T-helper 17 cell (primary cell): ENCODE measurements around the gene CTNNBIP1. TPM values are rescaled to one million over a fixed set of nuclear protein-coding genes. Genes with fewer than 3 reads are reported as not detected.
A peak's percentile ranks its signal among the peaks of the same experiment; 100 is the strongest.
"Not testable (repeated sequence)": the region's sequence is repeated elsewhere in the genome, so short reads cannot be mapped to it uniquely, and the experiment has no call there.

Experiments used
- ATAC-seq: fragments of 150-1000 bp; cut with Tn5 transposase; 2 replicates; pipeline ENCODE4 v1.10.0; 2021; ENCODE audit warnings: mild to moderate bottlenecking, moderate library complexity
- DNase-seq, 3 donors: peaks; one replicate each; pipeline versions ENCODE4 v3.0.0 to v3.0.0-alpha.2; 2020 to 2021
- H3K9me3 ChIP-seq: one replicate; pipeline ENCODE4 v1.7.0; 2013; ENCODE audit warnings: low read length, mild to moderate bottlenecking; ENCODE audit not compliant: control insufficient read depth, poor library complexity, severe bottlenecking
- H3K27ac Mint-ChIP-seq: one replicate; pipeline ENCODE4 v1.8.0; 2022; ENCODE audit warnings: mild to moderate bottlenecking, moderate library complexity, mixed read lengths
- H3K27me3 Mint-ChIP-seq: one replicate; pipeline ENCODE4 v1.8.0; 2022; ENCODE audit warnings: mixed read lengths
- H3K36me3 Mint-ChIP-seq: one replicate; pipeline ENCODE4 v1.8.0; 2022; ENCODE audit warnings: low read depth, mixed read lengths
- H3K4me1 Mint-ChIP-seq: one replicate; pipeline ENCODE4 v1.8.0; 2022; ENCODE audit warnings: mild to moderate bottlenecking, mixed read lengths
- H3K4me3 Mint-ChIP-seq: one replicate; pipeline ENCODE4 v1.8.0; 2022; ENCODE audit warnings: mild to moderate bottlenecking, moderate library complexity, mixed read lengths
- total RNA-seq, 4 donors: library from RNA in 2 of 4; stranded (reverse) in 2 of 4; gene quantifications; one replicate each; pipeline ENCODE4 v1.2.3 and lab custom pipeline; 2022 to 2026

CTNNBIP1 gene, protein sequence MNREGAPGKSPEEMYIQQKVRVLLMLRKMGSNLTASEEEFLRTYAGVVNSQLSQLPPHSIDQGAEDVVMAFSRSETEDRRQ
- total RNA-seq (10 to 100 TPM in 1 of 2 donors, 1 to 10 TPM in 1; 9.2 to 10.5 TPM), total RNA-seq (lab: John Stamatoyannopoulos, UW) (7.8 to 8.9 reads per million in 2 donors)

DNA sequence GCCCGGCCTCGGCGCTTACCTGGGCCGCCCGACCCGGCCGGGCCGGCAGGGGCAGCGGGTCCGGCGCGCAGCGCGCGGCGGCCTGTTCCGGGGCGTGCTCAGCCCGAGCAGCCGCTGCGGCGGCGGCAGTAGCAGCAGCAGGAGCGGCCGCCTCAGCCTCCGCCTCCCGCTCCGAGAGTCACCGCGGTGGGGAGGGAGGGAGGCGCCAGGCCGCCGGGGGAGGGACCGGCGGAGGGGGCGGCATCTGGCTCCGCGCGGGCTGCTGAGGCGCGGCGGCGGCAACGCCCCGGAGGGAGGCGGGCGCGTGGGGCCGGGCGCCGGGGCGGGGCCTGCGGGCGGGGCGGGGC lies at the start of gene CTNNBIP1:
TSS of gene CTNNBIP1 (minus strand) at position 194 of the 347 bp plus-strand sequence. CDS start 38,205 bp downstream, outside the sequence.
- no peaks in the 10 kb centered on the region for H3K9me3 ChIP-seq
- Mint-ChIP-seq H3K27ac (peak within 1 kb of the TSS; percentile 93), H3K27me3 (no peaks in the 10 kb centered on the region), H3K4me3 (peak within 1 kb of the TSS; percentile 99), H3K36me3 (no peaks in the 10 kb centered on the region), H3K4me1 (peaks cover 32% of the 10 kb centered on the region)
- ATAC-seq (peak; percentile 80), DNase-seq (no peak)

DNA sequence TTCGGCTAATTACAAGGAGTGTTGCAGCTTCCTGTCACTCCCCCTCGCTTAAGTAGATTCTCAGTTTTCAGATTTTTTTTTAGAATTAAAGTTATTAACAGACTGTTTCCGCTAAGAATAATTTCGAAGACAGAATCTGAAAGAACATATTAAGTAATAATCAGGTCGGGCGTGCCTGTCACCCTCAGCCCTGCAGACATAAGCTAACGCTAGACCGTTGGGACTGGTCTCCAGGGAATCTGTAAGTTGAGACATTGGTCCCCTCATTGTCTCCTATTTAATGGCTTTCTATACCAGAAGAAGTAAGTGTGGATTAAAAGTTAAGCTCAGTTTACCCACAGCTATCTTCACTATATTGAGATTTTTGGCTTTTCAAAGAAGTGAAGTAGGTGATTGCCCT lies 47.7 kb upstream of the CTNNBIP1 start:
- Mint-ChIP-seq H3K36me3 (no peaks in the 10 kb centered on the region), H3K4me1 (peaks cover 2% of the 10 kb centered on the region), H3K27ac (no peak overlapping the region), H3K4me3 (no peak overlapping the region), H3K27me3 (no peaks in the 10 kb centered on the region)
- DNase-seq: no peak
- ATAC-seq: no peak
- no peaks in the 10 kb centered on the region for H3K9me3 ChIP-seq

DNA sequence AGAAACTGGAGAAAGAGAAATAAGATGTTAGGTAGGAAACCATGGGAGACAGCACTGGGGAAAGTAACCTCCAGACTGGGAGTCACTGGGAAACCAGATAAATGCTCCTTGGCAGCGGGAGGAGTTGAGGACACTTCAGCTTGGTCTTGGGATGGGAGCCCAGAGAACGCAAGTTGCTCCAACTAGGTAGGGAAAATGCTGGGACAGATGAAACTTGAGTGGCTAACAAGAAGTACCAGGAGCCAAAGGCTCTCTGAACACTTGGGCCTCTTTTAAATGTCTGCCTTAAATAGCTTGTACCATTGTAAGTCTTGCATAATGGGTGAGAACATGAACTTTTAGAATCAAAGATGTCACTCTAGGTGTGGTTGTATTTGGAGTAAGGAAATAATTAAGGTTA lies 36.2 kb upstream of the CTNNBIP1 start:
- no peaks in the 10 kb centered on the region for H3K9me3 ChIP-seq
- peaks cover 30% of the 10 kb centered on the region for H3K4me1 Mint-ChIP-seq
- no peak overlapping the region for H3K4me3 Mint-ChIP-seq
- no peak for DNase-seq
- ATAC-seq: no peak
- H3K27me3 Mint-ChIP-seq: no peaks in the 10 kb centered on the region
- H3K27ac Mint-ChIP-seq: peak overlapping the region; percentile 16
- H3K36me3 Mint-ChIP-seq: peaks cover 4% of the 10 kb centered on the region

DNA sequence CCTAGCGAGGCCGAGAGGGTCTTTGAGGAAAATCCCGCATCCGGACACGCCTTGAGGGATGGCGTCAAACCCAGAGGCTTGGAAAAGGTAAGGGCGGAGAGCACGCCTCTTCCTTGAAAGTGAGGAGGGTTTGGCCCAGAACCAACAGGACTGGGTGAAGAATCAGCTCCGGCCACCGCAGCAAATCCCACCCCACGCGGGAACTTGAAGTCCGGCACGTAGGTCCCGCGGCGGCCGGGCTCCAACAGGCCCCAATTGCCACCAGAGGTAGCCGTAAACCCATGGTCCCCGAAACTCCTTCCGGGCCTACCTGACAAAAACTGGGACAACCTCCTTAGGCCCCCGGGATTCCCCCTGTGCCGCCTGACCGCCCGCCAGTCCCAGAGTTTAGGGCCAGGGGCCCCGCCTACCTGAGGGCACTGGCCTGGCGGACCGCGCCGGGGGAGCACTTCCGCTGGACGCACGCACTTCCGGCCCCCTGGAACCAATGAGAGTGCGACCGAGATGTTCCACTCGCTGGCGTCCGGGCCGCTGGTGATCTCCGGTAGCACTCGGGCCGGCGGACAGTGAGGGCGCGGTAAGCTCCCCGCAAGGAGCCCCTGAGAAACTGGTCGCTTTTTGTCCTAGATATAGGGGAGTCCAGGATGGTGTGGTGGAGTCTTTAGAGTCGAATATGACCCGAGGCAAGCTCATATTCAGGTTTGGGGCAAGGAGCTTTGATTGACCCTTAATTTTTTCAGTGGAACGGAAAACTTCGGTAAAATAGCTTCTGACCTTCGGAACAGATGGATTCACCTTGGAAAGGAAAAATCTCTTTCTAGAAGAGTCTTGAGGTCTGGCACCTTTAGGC lies 33.1 kb upstream of the CTNNBIP1 start, which contains the start of the genes LZIC and NMNAT1:
TSS of gene LZIC (minus strand) at position 453 of the 850 bp plus-strand sequence. CDS start 6,772 bp downstream, outside the sequence.
TSS of gene NMNAT1 (plus strand) at position 537 of the 850 bp plus-strand sequence. CDS start 28,599 bp downstream, outside the sequence.
- H3K36me3 Mint-ChIP-seq: peaks cover 4% of the 10 kb centered on the region
- DNase-seq (peak; percentile 74 to 78 (median 76)), ATAC-seq (peak; percentile 96)
- no peaks in the 10 kb centered on the region for H3K27me3 Mint-ChIP-seq
- H3K4me3 Mint-ChIP-seq: peak within 1 kb of the TSS; percentile 97
- peaks cover 23% of the 10 kb centered on the region for H3K4me1 Mint-ChIP-seq
- H3K27ac Mint-ChIP-seq: peak within 1 kb of the TSS; percentile 95
- no peaks in the 10 kb centered on the region for H3K9me3 ChIP-seq

DNA sequence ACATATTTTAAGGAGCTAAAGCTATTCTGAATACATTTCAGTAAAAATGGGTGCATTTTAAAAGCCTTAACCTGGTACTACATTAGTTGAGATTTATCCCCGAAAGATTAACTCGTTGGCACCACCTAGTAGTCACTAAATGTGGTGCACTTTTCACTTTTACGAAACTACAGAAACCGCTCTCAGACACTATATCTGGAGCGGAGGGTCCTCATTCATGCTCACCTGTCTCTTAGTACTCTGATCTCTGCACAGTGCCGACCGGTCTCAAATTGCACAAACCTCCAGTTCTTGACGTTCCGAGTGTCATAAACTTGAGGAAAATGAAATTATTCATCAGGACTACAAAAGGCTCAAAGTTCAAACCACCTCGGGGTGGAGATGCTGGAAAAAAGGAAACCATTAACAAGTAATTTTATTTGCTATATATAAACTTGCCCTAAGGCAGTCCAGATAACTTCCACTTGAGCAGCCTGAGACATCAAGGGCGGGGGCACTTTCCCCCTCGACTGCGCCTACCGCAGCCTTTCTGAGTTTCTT lies 32.4 kb upstream of the CTNNBIP1 start:
- ATAC-seq (peak; percentile 54), DNase-seq (no peak)
- peak overlapping the region; percentile 95 for H3K27ac Mint-ChIP-seq
- H3K36me3 Mint-ChIP-seq: no peaks in the 10 kb centered on the region
- H3K9me3 ChIP-seq: no peaks in the 10 kb centered on the region
- no peaks in the 10 kb centered on the region for H3K27me3 Mint-ChIP-seq
- peak overlapping the region; percentile 97 for H3K4me3 Mint-ChIP-seq
- peaks cover 17% of the 10 kb centered on the region for H3K4me1 Mint-ChIP-seq

DNA sequence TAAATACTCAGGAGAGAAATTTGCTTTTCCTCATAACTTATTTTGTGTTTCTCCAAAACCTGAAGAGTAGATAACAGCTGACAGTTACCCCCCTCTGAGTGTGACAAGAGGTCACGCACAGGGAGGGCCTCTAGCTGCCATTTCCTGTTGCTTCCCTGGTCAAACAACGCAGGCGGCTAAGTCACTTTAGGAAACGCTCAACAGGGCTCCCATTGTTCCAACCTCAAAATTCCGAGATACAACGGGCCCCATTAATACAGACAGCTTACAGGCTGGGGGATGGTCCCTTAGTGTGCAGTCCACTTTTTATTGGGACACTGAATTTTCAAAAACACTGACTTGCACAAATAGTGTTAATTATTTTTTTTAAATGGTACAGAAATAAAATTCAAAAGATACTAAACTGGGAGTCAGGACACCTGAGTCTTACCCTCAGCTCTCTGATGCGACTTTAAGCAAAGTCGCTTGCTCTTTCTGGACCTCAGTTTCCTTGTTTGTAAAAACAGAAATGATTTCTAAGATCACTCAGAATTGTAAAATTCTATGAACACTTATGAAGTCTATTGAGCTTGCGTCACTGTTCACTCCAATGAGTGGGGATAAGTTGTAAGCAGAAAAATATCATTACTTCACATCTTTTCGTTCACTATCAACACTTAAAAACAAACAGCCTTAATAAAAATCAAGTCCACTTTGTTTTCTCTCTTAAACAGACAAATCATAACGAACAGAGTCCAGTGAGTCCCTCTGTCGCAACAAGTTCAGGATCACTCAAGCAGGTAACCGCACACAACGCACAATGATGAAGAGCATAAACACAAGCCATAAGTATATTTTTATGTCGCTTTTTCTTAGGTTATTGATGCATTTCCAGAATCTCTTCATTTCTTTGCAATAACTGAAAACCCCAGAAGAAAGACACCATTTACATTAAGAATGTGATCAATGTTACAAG lies 19.6 kb upstream of the CTNNBIP1 start:
- Mint-ChIP-seq H3K27ac (no peak overlapping the region), H3K36me3 (peaks cover 4% of the 10 kb centered on the region), H3K4me3 (no peak overlapping the region), H3K4me1 (peaks cover 3% of the 10 kb centered on the region), H3K27me3 (no peaks in the 10 kb centered on the region)
- DNase-seq (no peak), ATAC-seq (no peak)
- no peaks in the 10 kb centered on the region for H3K9me3 ChIP-seq

DNA sequence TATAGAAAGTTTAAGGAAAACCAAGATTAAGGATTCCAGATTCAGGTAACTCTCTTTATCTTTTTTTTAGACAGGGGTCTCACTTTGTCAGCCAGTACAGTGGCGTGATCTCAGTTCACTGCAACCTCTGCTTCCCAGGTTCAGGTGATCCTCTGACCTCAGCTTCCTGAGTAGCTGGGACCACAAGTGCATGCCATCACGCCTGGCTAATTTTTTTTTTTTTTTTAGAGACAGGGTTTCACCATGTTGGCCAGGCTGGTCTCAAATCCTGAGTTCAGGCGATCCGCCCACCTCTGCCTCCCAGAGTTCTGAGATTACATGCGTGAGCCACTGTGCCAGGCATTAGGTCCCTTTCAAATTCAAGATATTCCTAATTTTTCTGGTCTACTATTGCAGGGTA lies 17.2 kb upstream of the CTNNBIP1 start:
- H3K36me3 Mint-ChIP-seq: peaks cover 4% of the 10 kb centered on the region
- DNase-seq (no peak), ATAC-seq (no peak)
- H3K4me1 Mint-ChIP-seq: peaks cover 3% of the 10 kb centered on the region
- no peaks in the 10 kb centered on the region for H3K9me3 ChIP-seq
- no peaks in the 10 kb centered on the region for H3K27me3 Mint-ChIP-seq
- no peak overlapping the region for H3K4me3 Mint-ChIP-seq
- H3K27ac Mint-ChIP-seq: peak overlapping the region; percentile 19

DNA sequence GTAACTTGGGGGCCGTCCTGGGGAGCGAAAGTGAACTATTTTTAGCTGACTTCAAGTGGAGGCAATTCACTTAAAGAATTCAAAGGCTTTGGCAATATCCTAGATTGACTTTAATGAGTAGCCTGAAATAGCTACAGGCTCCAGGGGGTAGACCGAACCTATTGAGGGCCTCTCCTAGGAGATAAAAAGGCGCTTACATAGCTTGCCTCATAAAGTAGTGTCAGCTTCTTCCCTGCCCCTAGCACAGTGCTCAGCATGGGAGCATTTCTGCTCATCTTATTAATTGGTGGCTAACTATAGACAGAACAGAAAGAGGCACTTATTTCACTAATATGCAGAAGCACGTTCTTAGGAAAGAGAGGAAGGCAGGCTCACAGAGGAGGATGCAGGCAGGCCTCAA lies 12.3 kb upstream of the CTNNBIP1 start:
- no peak for ATAC-seq
- H3K36me3 Mint-ChIP-seq: no peaks in the 10 kb centered on the region
- no peak overlapping the region for H3K27ac Mint-ChIP-seq
- H3K4me1 Mint-ChIP-seq: peaks cover 5% of the 10 kb centered on the region
- H3K27me3 Mint-ChIP-seq: no peaks in the 10 kb centered on the region
- H3K9me3 ChIP-seq: no peaks in the 10 kb centered on the region
- DNase-seq: no peak
- no peak overlapping the region for H3K4me3 Mint-ChIP-seq

DNA sequence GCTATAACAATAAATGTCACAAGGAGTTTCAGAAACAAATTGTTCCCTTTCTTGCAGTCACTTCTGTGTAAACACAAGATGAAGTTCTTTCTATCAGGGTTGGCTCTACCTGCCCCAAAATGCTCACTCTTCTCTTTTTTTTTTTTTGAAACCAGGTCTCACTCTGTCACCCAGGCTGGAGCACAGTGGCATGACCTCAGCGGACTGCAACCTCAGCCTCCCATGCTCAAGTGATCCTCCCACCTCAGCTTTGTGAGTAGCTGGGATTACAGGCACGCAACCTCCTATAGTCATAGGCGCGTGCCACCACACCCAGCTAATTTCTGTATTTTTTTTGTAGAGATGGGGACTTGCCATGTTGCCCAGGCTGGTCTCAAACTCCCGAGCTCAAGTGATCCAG lies 10.5 kb upstream of the CTNNBIP1 start:
- peaks cover 3% of the 10 kb centered on the region for H3K4me1 Mint-ChIP-seq
- no peak overlapping the region for H3K4me3 Mint-ChIP-seq
- H3K36me3 Mint-ChIP-seq: no peaks in the 10 kb centered on the region
- no peak overlapping the region for H3K27ac Mint-ChIP-seq
- H3K27me3 Mint-ChIP-seq: no peaks in the 10 kb centered on the region
- DNase-seq (no peak), ATAC-seq (no peak)
- H3K9me3 ChIP-seq: no peaks in the 10 kb centered on the region

DNA sequence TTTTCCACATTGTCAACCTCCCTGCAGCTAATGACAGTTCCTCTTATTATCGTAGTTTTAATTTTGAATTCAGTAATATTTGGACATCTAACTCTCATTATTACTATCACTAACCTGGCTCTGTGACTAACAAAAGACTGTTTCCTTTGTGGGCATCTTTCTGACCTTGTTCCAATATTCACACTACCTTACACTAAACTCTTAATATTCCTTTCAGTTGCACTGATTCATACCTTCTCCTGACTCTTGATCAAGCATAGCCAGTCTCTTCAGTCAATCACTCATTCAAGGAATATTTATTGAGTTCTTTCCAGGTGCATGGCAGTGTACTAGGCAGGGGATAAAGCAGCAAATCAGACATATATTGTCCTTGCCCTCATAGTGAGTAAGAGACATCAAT lies 7.8 kb upstream of the CTNNBIP1 start:
- no peaks in the 10 kb centered on the region for H3K9me3 ChIP-seq
- ATAC-seq (no peak), DNase-seq (no peak)
- no peaks in the 10 kb centered on the region for H3K36me3 Mint-ChIP-seq
- no peaks in the 10 kb centered on the region for H3K27me3 Mint-ChIP-seq
- no peak overlapping the region for H3K27ac Mint-ChIP-seq
- no peak overlapping the region for H3K4me3 Mint-ChIP-seq
- peaks cover 3% of the 10 kb centered on the region for H3K4me1 Mint-ChIP-seq

DNA sequence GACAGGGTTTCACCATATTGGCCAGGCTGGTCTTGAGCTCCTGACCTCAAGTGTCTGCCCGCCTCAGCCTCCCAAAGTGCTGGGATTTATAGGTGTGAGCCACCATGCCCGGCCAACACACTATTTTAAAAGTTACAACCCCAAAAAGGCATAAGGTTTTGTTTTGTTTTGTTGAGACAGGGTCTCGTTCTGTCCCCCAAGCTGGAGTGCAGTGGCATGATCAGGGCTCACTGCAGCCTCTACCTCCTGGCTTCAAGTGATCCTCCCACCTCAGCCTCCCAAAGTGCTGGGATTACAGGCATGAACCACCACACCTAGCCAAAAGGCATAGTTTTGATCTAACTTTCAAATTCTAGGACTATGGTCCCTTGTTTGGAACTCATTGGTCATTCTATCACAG lies 7.4 kb upstream of the CTNNBIP1 start:
- not testable (repeated sequence) for H3K27ac Mint-ChIP-seq

DNA sequence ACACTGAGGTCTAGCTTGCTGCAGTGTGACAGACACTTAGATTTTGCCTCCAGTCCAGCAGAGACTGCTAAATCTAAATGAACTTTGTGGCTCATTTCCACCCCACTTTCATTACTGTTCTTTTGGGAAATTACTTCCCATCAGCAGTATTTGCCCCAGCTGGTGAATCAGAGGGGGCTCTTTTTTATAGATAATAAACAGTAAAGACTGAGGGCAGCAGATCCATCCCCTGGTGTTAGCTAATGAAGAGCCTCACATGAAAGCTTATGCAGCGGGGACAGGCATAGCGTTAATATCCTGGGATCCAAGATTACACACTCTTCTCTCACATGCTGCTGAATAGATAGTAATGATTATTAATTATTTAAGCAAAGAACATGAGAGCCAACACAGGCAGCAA lies 6.4 kb upstream of the CTNNBIP1 start:
- H3K27me3 Mint-ChIP-seq: no peaks in the 10 kb centered on the region
- DNase-seq (no peak), ATAC-seq (no peak)
- H3K9me3 ChIP-seq: no peaks in the 10 kb centered on the region
- H3K36me3 Mint-ChIP-seq: no peaks in the 10 kb centered on the region
- no peak overlapping the region for H3K27ac Mint-ChIP-seq
- H3K4me1 Mint-ChIP-seq: peaks cover 7% of the 10 kb centered on the region
- H3K4me3 Mint-ChIP-seq: no peak overlapping the region

More for the DNA sequence above, 7.4 kb upstream of the CTNNBIP1 start:
- DNase-seq, ATAC-seq, H3K9me3 ChIP-seq, H3K36me3 Mint-ChIP-seq, H3K4me3 Mint-ChIP-seq, H3K4me1 Mint-ChIP-seq, H3K27me3 Mint-ChIP-seq: not testable (repeated sequence)

DNA sequence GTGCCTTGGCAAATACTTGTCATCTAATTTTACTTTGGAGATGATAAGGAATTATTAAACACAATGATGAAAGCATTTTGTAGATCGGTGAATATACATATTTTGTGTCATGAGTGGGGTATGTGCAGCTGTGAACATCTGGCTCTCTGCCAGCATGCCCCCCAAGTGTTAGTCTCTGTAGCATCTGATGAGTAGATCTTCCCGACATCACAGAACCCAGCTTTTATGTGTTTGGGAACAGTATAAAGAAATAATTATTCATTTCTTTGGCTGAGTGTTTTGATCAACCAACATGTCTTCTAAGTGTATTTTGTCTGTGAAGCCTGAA lies 4.5 kb upstream of the CTNNBIP1 start:
- H3K4me3 Mint-ChIP-seq: no peak overlapping the region
- H3K27me3 Mint-ChIP-seq: no peaks in the 10 kb centered on the region
- peak overlapping the region; percentile 54 for H3K27ac Mint-ChIP-seq
- DNase-seq: no peak
- no peaks in the 10 kb centered on the region for H3K9me3 ChIP-seq
- no peak for ATAC-seq
- H3K36me3 Mint-ChIP-seq: no peaks in the 10 kb centered on the region
- H3K4me1 Mint-ChIP-seq: peaks cover 15% of the 10 kb centered on the region
